ENCODE results near the gene CLTRN. TPM values are rescaled to one million over a fixed set of nuclear protein-coding genes. Genes with fewer than 3 reads are reported as not detected.

Gene CLTRN
- total RNA-seq, 2 experiments from 2014 or later, result 0.42 to 0.67 TPM

GRCh38 chrX:15594371-15594770 is 70.2 kb downstream of the CLTRN start:
- POLR2A ChIA-PET, result no interaction called here
- CTCF ChIA-PET, result no interaction called here

DNA sequence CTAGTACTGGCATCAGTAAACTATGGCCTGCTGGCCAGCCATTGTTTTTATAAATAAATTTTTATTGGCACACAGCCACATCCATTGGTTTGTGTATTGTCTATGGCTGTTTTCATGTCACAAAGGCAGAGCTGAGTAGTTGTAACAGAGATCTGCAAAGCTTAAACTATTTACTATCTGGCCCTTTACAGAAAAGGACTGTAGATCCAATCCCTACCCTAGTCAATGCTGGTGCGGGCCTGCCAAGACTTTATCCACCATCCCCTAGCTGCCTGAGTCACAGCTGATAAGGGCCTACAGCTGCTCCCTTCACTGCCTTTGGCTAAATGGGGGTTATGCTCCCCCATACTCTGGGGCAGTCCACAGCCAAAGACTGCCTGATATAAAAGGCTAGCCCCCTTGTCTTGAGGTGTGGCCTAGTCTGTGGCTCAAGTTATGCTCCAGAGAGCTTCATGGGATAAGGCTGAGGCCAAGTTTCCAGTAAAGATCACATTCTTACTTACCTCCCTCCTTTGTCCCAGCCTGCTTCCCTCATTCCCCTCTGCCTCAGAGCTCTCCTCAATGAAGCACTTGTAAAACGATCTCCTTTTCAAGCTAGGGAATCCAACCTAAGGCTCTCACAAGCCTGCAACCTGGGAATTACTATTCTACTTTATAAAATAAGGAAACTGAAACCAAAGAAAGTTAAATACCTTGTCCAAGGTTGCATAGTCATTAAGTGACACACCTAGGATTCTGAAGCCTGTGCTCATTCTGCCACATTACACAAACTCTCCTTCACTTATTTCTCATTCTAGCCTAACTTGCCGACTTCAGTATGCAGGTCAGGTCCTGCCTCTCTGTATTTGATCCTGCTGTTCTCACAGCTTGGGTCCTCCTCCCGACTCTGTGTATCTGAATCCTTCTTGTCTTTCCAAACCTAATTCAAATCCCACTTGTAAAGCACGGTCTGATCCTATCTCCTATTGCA is 84.5 kb downstream of the CLTRN start:
- ChIA-PET CTCF (no interaction called here), POLR2A (no interaction called here)

Other genes with a start within 250 kb of the CLTRN start
- gene PIR, start 171.5 kb downstream of the CLTRN start, total RNA-seq, result 1 to 10 TPM; 1.7 to 2.1 TPM
- not detected for gene BMX, start 164.0 kb downstream of the CLTRN start, total RNA-seq
- gene ACE2, start 63.8 kb downstream of the CLTRN start, total RNA-seq, result not detected
- 1 to 10 TPM; 6.0 to 7.3 TPM for gene CA5B, start 73.5 kb upstream of the CLTRN start, total RNA-seq
- 10 to 100 TPM; 11.0 to 13.1 TPM for gene ZRSR2, start 125.7 kb upstream of the CLTRN start, total RNA-seq
- gene AP1S2, start 190.0 kb upstream of the CLTRN start, total RNA-seq, result 10 to 100 TPM; 34.8 to 35.2 TPM